T-helper 17 cell (primary cell): ENCODE measurements around the gene BTNL3. TPM values are rescaled to one million over a fixed set of nuclear protein-coding genes. Genes with fewer than 3 reads are reported as not detected.

Experiments
- ATAC-seq: fragments of 150-1000 bp; cut with Tn5 transposase; 2 replicates; pipeline ENCODE4 v1.10.0; 2021; ENCODE audit warnings: mild to moderate bottlenecking, moderate library complexity
- DNase-seq, 3 donors: peaks; one replicate each; pipeline versions ENCODE4 v3.0.0 to v3.0.0-alpha.2; 2020 to 2021
- H3K9me3 ChIP-seq: one replicate; pipeline ENCODE4 v1.7.0; 2013; ENCODE audit warnings: low read length, mild to moderate bottlenecking; ENCODE audit not compliant: control insufficient read depth, poor library complexity, severe bottlenecking
- H3K27ac Mint-ChIP-seq: one replicate; pipeline ENCODE4 v1.8.0; 2022; ENCODE audit warnings: mild to moderate bottlenecking, moderate library complexity, mixed read lengths
- H3K27me3 Mint-ChIP-seq: one replicate; pipeline ENCODE4 v1.8.0; 2022; ENCODE audit warnings: mixed read lengths
- H3K36me3 Mint-ChIP-seq: one replicate; pipeline ENCODE4 v1.8.0; 2022; ENCODE audit warnings: low read depth, mixed read lengths
- H3K4me1 Mint-ChIP-seq: one replicate; pipeline ENCODE4 v1.8.0; 2022; ENCODE audit warnings: mild to moderate bottlenecking, mixed read lengths
- H3K4me3 Mint-ChIP-seq: one replicate; pipeline ENCODE4 v1.8.0; 2022; ENCODE audit warnings: mild to moderate bottlenecking, moderate library complexity, mixed read lengths
- total RNA-seq, 4 donors: library from RNA in 2 of 4; stranded (reverse) in 2 of 4; gene quantifications; one replicate each; pipeline ENCODE4 v1.2.3 and lab custom pipeline; 2022 to 2026

Gene BTNL3
- total RNA-seq (not detected), total RNA-seq (lab: John Stamatoyannopoulos, UW) (0 reads per million in 2 donors)

- ATAC-seq (no peak), DNase-seq (no peak)
- H3K4me3 Mint-ChIP-seq = no peak within 1 kb of the TSS
- H3K36me3 Mint-ChIP-seq = peaks cover 4% of the 10 kb centered on the region
- no peaks in the 10 kb centered on the region for H3K4me1 Mint-ChIP-seq
- no peaks in the 10 kb centered on the region for H3K9me3 ChIP-seq
- H3K27ac Mint-ChIP-seq = no peak within 1 kb of the TSS
- peaks cover 67% of the 10 kb centered on the region for H3K27me3 Mint-ChIP-seq
Observed at GRCh38 chr5:180988592-180988991, at the start of gene BTNL3. Gene BTNL3 (plus strand): TSS chr5:180988846. CDS start chr5:180989029, 183 bp downstream.

GRCh38 chr5:180950291-180950949, 38.2 kb upstream of the BTNL3 start:
- no peak overlapping the region for H3K4me3 Mint-ChIP-seq
- no peaks in the 10 kb centered on the region for H3K9me3 ChIP-seq
- no peaks in the 10 kb centered on the region for H3K36me3 Mint-ChIP-seq
- peaks cover 40% of the 10 kb centered on the region for H3K27me3 Mint-ChIP-seq
- DNase-seq (no peak), ATAC-seq (no peak)
- H3K4me1 Mint-ChIP-seq = peaks cover 3% of the 10 kb centered on the region
- H3K27ac Mint-ChIP-seq = no peak overlapping the region

- no peak for DNase-seq
- peaks cover 52% of the 10 kb centered on the region for H3K27me3 Mint-ChIP-seq
- no peak overlapping the region for H3K4me3 Mint-ChIP-seq
- peaks cover 7% of the 10 kb centered on the region for H3K4me1 Mint-ChIP-seq
- H3K27ac Mint-ChIP-seq = no peak overlapping the region
- ATAC-seq = no peak
- H3K9me3 ChIP-seq = no peaks in the 10 kb centered on the region
- no peaks in the 10 kb centered on the region for H3K36me3 Mint-ChIP-seq
Observed at GRCh38 chr5:180959661-180960060, 29.0 kb upstream of the BTNL3 start.

- peaks cover 7% of the 10 kb centered on the region for H3K4me1 Mint-ChIP-seq
- no peaks in the 10 kb centered on the region for H3K9me3 ChIP-seq
- ATAC-seq (no peak), DNase-seq (no peak)
- H3K36me3 Mint-ChIP-seq = no peaks in the 10 kb centered on the region
- H3K27ac Mint-ChIP-seq = no peak overlapping the region
- H3K4me3 Mint-ChIP-seq = no peak overlapping the region
- peaks cover 57% of the 10 kb centered on the region for H3K27me3 Mint-ChIP-seq
Observed at GRCh38 chr5:180960209-180960608, 28.4 kb upstream of the BTNL3 start.

GRCh38 chr5:180969406-180969805, 19.2 kb upstream of the BTNL3 start:
- Mint-ChIP-seq H3K4me3 (no peak overlapping the region), H3K36me3 (no peaks in the 10 kb centered on the region), H3K4me1 (no peaks in the 10 kb centered on the region), H3K27me3 (peaks cover 38% of the 10 kb centered on the region), H3K27ac (no peak overlapping the region)
- DNase-seq = no peak
- ATAC-seq = no peak
- no peaks in the 10 kb centered on the region for H3K9me3 ChIP-seq

- ATAC-seq = no peak
- Mint-ChIP-seq H3K4me3 (no peak overlapping the region), H3K36me3 (no peaks in the 10 kb centered on the region), H3K27me3 (peaks cover 32% of the 10 kb centered on the region), H3K4me1 (peaks cover 2% of the 10 kb centered on the region), H3K27ac (no peak overlapping the region)
- DNase-seq = no peak
- H3K9me3 ChIP-seq = no peaks in the 10 kb centered on the region
Observed at GRCh38 chr5:180970336-180970735, 18.3 kb upstream of the BTNL3 start.

GRCh38 chr5:180970875-180971274, 17.8 kb upstream of the BTNL3 start:
- no peak overlapping the region for H3K27ac Mint-ChIP-seq
- H3K9me3 ChIP-seq = no peaks in the 10 kb centered on the region
- peaks cover 27% of the 10 kb centered on the region for H3K27me3 Mint-ChIP-seq
- DNase-seq (no peak), ATAC-seq (no peak)
- H3K4me3 Mint-ChIP-seq = no peak overlapping the region
- peaks cover 6% of the 10 kb centered on the region for H3K4me1 Mint-ChIP-seq
- H3K36me3 Mint-ChIP-seq = no peaks in the 10 kb centered on the region

- Mint-ChIP-seq H3K4me3 (no peak overlapping the region), H3K27ac (no peak overlapping the region), H3K36me3 (no peaks in the 10 kb centered on the region), H3K4me1 (peaks cover 6% of the 10 kb centered on the region), H3K27me3 (peaks cover 14% of the 10 kb centered on the region)
- ATAC-seq = no peak
- no peak for DNase-seq
- no peaks in the 10 kb centered on the region for H3K9me3 ChIP-seq
Observed at GRCh38 chr5:180974612-180975315, 13.9 kb upstream of the BTNL3 start.

- DNase-seq (no peak), ATAC-seq (peak; percentile 78)
- H3K4me3 Mint-ChIP-seq = no peak overlapping the region
- H3K27me3 Mint-ChIP-seq = peaks cover 14% of the 10 kb centered on the region
- no peaks in the 10 kb centered on the region for H3K9me3 ChIP-seq
- no peaks in the 10 kb centered on the region for H3K36me3 Mint-ChIP-seq
- H3K4me1 Mint-ChIP-seq = peaks cover 6% of the 10 kb centered on the region
- no peak overlapping the region for H3K27ac Mint-ChIP-seq
Observed at GRCh38 chr5:180975338-180975737, 13.3 kb upstream of the BTNL3 start.

GRCh38 chr5:180976518-180976917, 12.1 kb upstream of the BTNL3 start:
- H3K9me3 ChIP-seq = no peaks in the 10 kb centered on the region
- DNase-seq = no peak
- Mint-ChIP-seq H3K27ac (peak overlapping the region; percentile 6), H3K36me3 (peaks cover 3% of the 10 kb centered on the region), H3K4me1 (peaks cover 6% of the 10 kb centered on the region), H3K27me3 (peaks cover 15% of the 10 kb centered on the region), H3K4me3 (peak overlapping the region; percentile 36)
- ATAC-seq = no peak

- H3K36me3 Mint-ChIP-seq = peaks cover 3% of the 10 kb centered on the region
- ATAC-seq (no peak), DNase-seq (no peak)
- H3K4me1 Mint-ChIP-seq = peaks cover 6% of the 10 kb centered on the region
- no peak overlapping the region for H3K4me3 Mint-ChIP-seq
- H3K27ac Mint-ChIP-seq = no peak overlapping the region
- peaks cover 17% of the 10 kb centered on the region for H3K27me3 Mint-ChIP-seq
- no peaks in the 10 kb centered on the region for H3K9me3 ChIP-seq
Observed at GRCh38 chr5:180977852-180978251, 10.8 kb upstream of the BTNL3 start.

GRCh38 chr5:180982008-180982741, 6.5 kb upstream of the BTNL3 start:
- DNase-seq (no peak), ATAC-seq (no peak)
- Mint-ChIP-seq H3K4me1 (no peaks in the 10 kb centered on the region), H3K4me3 (no peak overlapping the region), H3K36me3 (peaks cover 4% of the 10 kb centered on the region), H3K27ac (no peak overlapping the region), H3K27me3 (peaks cover 33% of the 10 kb centered on the region)
- no peaks in the 10 kb centered on the region for H3K9me3 ChIP-seq

GRCh38 chr5:180988016-180988415, 630 bp upstream of the BTNL3 start:
- Mint-ChIP-seq H3K4me3 (no peak overlapping the region), H3K4me1 (no peaks in the 10 kb centered on the region), H3K36me3 (peaks cover 4% of the 10 kb centered on the region), H3K27ac (no peak overlapping the region), H3K27me3 (peaks cover 67% of the 10 kb centered on the region)
- ATAC-seq (no peak), DNase-seq (no peak)
- H3K9me3 ChIP-seq = no peaks in the 10 kb centered on the region
